ENCODE results near the gene C19orf38.
"Not testable (repeated sequence)": the region's sequence is repeated elsewhere in the genome, so short reads cannot be mapped to it uniquely, and the experiment has no call there.

C19orf38 gene

DNA sequence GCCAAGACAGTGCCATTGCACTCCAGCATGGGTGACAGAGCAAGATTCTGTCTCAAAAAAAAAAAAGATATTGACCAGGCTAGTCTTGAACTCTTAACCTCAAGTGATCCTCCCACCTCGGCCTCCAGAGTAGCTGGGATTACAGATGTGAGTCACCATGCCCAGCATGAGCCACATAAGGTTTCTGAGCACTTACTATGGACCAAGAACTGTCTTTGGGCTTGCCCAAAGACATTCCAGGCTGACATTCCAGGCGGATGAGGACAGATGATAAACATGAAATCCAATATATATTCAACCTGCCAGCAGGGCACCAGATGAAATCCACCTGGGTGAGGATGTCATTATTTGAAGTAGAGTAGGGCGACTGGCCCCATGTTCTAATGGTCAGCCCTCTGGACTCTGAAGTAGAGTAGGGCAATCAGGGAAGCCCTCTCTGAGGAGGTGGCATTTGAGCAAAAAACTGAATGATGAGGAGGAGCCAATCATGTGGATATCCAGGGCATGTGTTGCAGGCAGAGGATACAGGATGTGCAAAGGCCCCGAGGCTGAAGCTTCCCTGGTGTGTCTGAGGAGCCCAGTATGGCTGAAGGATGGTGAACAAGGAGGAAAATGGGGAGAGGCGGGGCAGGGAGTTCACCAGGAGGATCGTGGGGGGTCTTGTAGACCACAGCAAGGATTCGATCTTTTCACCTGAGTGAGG is 4.0 kb downstream of the C19orf38 start:
- DNase-seq (ENCODE audit: low spot score): no peak

DNA sequence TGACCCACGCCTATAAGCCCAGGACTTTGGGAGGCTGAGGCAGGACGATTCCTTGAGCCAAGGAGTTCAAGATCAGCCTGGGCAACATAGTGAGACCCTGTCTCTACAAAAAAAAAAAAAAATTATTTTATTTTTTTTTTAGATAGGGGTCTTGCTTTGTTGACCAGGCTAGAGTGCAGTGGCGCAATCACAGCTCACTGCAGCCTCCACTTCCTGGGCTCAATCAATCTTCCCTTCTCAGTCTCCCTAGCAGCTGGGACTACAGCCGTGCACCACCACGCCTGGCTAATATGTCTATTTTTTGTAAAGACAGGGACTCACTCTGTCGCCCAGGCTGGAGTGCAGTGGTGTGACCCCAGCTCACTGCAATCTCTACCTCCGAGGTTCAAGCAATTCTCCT is 4.7 kb downstream of the C19orf38 start:
- DNase-seq (ENCODE audit: low spot score): no peak

DNA sequence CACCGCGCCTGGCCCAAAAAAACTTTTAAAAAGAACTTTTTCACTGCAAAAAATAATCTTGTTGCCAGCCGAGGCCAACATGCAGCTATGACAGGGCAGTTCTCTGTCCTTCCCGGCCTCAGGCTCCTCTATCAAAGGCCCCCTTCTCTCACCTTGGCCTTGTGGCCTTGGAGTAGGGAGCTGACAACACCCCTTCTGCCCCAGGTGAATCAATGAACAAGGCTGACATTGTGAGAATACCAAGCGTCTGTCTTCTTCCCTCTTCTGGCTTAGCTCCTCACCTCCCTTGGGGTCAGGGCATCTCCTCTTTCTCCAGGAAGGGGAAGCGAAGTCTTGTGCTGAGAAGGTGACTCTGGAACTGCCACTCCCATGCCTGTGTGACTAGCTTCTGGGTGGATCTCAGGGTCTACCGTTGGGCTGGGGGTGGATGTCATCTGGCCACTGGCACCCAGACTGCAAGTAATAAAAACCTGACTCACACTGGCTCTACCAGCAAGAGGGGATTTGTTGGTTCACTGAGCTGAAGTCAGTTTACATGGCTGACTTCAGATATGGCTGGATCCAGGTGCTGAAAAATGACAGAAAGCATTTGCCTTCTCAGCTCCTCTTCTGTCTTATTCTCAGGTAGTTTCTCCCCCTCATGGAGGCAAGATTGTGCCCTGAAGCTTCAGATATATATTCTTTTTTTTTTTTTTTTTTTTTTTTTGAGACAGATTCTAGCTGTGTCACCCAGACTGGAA is 6.3 kb downstream of the C19orf38 start:
- no peak for DNase-seq (ENCODE audit: low spot score)

DNA sequence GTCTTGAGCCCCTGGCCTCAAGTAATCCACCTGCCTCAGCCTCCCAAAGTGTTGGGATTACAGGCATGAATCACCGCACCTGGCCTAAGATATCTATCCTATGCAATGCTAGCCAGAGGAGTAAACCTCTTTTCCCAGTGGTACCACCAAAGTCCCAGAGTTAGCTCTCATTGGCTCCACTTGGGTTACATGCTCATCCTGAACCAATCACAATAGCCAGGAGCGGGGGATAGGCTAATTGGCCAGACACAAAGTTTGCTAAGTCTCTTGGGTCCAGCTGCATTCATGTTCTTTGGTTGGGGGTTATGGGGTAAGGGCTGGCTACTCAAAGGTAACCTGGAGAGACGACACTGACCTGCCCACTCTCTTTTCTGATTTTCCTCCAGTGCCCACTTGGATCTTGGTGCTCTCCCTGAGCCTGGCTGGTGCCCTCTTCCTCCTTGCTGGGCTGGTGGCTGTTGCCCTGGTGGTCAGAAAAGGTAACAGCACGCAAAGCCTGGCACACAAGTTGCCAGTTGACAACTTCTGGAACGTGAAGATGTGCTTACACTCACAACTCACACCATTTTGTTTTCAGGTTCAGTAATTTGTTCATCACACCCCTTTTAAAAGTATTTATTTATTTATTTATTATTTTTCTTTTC is 7.8 kb downstream of the C19orf38 start:
- no peak for DNase-seq (ENCODE audit: low spot score)

- not testable (repeated sequence) for DNase-seq (ENCODE audit: low spot score)
Observed at GRCh38 chr19:10856899-10857298, 8.7 kb downstream of the C19orf38 start.

DNA sequence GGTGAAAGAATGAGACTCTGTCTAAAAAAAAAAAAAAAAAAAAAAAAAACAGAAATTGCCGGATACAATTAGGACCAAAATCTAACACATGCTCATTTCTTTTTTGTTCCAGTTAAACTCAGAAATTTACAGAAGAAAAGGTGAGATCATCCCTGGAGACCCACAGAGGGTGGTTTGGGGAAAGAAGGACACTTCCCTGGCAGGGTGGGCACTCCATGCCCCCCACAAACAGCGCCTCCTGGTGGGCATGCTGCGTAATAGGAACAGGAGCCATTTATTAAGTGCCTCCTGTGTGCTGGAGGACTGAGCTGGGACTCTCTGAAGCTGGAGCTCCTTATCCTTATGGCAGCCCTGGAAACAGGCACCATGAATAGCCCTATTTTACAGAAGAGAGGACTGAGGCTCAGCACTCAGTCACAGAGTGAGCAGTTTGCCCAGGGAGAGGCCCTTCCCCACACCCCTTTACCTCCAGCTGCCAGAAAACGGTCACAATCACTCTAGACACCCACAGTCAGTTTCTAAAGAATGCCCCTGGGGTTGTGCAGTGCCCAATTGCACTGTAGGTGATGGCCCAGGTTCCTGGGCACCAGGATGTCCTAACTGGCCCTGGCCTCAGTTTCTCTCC is 10.1 kb downstream of the C19orf38 start:
- DNase-seq (ENCODE audit: low spot score): no peak

- DNase-seq (ENCODE audit: low spot score): peak; percentile 37
Observed at GRCh38 chr19:10861103-10861651, 13.0 kb downstream of the C19orf38 start.

GRCh38 chr19:10862561-10863106 is 14.4 kb downstream of the C19orf38 start:
- DNase-seq (ENCODE audit: low spot score): no peak

DNA sequence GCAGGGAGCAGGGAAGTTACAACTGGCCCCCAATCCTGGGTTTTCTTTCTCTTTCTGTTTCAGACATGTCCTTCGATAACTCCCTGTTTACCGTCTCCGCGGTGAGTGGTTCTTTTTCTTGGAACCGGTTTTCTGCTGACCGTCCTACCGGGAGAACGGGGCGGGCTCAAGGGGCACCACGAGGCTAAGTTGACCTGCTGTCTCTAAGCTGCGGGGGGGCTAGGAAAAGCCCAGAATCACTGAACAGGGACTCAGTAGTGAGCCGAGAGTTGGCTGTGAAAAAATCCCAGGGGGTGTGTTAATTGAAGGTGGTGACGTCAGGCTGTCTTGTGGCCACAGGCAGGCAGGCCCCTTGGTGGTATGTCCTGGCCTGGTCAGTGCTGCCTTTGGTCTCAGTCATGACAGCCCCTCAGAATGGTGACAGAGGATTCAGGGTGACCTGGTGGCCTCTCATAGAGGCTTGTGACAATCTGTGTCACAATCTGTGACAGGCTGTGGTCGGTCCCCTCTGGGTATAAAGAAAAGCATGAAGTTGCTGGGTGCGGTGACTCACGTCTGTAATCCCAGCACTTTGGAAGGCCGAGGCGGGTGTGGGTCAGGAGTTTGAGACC is 15.0 kb downstream of the C19orf38 start:
- no peak for DNase-seq (ENCODE audit: low spot score)

GRCh38 chr19:10864538-10864899 is 16.3 kb downstream of the C19orf38 start:
- peak; percentile 88 for DNase-seq (ENCODE audit: low spot score)

- DNase-seq (ENCODE audit: low spot score): no peak
Observed at GRCh38 chr19:10866495-10866894, 18.3 kb downstream of the C19orf38 start.

- no peak for DNase-seq (ENCODE audit: low spot score)
Observed at GRCh38 chr19:10868872-10869547, 20.8 kb downstream of the C19orf38 start.

- DNase-seq (ENCODE audit: low spot score): not testable (repeated sequence)
Observed at GRCh38 chr19:10869872-10870311, 21.7 kb downstream of the C19orf38 start.

GRCh38 chr19:10870501-10870954 is 22.3 kb downstream of the C19orf38 start:
- no peak for DNase-seq (ENCODE audit: low spot score)

DNA sequence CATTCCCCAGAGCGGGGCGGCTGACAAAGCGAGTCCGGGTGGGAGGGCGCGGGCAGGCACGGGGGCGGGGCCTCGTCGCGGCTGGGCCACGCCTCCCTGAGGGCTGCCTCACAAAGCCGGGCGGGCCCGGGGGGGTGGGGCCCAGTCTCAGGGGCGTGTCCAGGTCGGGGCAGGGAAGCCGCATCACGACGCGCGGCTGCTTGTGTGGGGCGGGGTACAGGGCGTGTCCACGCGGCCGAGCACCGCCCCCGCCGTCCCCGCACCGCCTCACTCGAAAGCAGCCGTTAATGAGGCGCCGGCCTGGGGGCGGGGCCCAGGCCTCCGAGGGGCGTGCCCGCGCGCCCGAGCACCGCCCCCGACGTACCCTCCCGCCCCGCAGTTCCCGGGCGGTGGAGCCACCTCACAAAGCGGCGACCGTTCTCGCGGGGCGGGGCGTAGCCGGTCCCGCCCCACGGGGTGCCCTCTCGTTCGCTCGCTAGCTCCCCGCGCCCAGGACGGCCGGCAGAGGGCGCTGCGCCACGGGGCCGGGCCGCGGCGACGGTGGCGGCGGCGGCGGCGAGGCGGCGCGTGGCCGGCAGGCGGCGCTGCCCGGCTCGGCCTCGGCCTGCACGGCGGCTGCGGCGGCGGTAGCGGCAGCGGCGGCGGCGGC is 22.9 kb downstream of the C19orf38 start, which contains the start of gene CARM1:
CARM1 (plus strand) TSS at position 599 of the 649 bp plus-strand sequence. CDS start 150 bp downstream, outside the sequence.
- DNase-seq (ENCODE audit: low spot score): peak; percentile 87

DNA sequence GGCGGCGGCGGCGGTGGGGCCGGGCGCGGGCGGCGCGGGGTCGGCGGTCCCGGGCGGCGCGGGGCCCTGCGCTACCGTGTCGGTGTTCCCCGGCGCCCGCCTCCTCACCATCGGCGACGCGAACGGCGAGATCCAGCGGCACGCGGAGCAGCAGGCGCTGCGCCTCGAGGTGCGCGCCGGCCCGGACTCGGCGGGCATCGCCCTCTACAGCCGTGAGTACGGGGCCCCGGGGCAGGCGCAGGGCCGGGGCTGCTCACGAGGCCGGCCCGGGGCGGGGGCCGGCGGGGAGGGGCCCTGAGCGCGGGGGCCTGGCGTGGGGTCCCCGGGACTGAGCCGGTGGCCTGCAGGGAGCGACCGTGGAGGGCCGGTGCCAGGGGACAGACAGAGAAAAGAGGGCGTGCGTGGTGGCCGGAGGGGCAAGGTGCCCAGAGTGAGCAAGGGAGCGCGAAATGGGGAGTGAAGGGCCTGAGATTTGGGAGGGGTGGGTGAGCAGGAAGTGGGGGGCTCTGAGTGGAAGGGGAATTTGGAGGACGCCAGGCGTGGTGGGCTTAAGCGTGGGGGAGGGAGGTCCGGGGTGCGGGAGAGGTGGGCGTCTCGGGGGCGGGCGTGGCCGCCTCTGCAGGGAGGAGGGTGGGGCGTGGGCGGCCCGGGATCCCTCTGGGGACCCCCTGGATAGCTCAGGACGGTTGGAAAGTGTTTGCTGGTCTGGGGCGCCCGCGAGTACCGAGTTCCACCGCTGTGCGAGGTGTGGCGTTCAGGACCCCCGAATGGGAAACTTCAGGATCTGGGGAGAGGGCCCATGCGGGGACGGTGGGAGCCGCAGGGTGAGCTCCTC is 23.7 kb downstream of the C19orf38 start:
- DNase-seq (ENCODE audit: low spot score): no peak

- no peak for DNase-seq (ENCODE audit: low spot score)
Observed at GRCh38 chr19:10872546-10873107, 24.4 kb downstream of the C19orf38 start.

- no peak for DNase-seq (ENCODE audit: low spot score)
Observed at GRCh38 chr19:10874024-10874423, 25.8 kb downstream of the C19orf38 start.

All from HuH-7 (cell line).